ENCODE data around the gene SLC25A15.

GRCh38 chr13:40793339-40793738 lies 3.9 kb downstream of the SLC25A15 start:
- TF ChIP-seq, protein P1, sequence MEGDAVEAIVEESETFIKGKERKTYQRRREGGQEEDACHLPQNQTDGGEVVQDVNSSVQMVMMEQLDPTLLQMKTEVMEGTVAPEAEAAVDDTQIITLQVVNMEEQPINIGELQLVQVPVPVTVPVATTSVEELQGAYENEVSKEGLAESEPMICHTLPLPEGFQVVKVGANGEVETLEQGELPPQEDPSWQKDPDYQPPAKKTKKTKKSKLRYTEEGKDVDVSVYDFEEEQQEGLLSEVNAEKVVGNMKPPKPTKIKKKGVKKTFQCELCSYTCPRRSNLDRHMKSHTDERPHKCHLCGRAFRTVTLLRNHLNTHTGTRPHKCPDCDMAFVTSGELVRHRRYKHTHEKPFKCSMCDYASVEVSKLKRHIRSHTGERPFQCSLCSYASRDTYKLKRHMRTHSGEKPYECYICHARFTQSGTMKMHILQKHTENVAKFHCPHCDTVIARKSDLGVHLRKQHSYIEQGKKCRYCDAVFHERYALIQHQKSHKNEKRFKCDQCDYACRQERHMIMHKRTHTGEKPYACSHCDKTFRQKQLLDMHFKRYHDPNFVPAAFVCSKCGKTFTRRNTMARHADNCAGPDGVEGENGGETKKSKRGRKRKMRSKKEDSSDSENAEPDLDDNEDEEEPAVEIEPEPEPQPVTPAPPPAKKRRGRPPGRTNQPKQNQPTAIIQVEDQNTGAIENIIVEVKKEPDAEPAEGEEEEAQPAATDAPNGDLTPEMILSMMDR (conservative IDR thresholded peaks at IDR 0.05; ENCODE audit: low read depth, low read length), result no peak
- no peak for TF ChIP-seq EZH2 (IDR thresholded peaks at IDR 0.05; ENCODE audit: low read length, unreplicated experiment)
